ENCODE data around the gene SMNDC1.

- TF ChIP-seq CTCF (IDR thresholded peaks at IDR 0.05) = no peak
- TF ChIP-seq POLR2A (IDR thresholded peaks at IDR 0.05) = no peak
- TF ChIP-seq POLR2AphosphoS5 (IDR thresholded peaks at IDR 0.05) = no peak
- no peak for TF ChIP-seq EP300 (IDR thresholded peaks at IDR 0.05)
Observed at GRCh38 chr10:110296966-110297365, 7.8 kb downstream of the SMNDC1 start.
